ENCODE measurements around the gene C1orf167.
A peak's percentile ranks its signal among the peaks of the same experiment; 100 is the strongest.

C1orf167 gene

DNA sequence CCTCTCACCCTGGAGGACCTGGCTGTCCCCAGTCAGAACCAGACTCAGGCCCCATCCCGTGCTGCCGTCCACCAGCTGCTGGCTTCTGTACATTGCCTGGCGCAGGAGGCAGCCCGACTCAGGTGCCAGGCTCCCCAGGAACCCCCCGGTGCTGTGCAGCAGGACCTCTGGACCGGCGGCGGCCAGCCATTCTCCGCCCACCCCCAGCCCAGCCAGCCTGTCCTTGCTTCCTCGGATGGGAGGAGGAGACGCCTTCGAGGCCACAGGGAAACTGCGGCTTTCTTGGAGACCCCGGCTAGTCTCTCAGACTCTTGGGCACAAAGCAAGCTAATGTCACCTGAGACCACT is 4.4 kb downstream of the C1orf167 start:
- DNase-seq = no peak

DNA sequence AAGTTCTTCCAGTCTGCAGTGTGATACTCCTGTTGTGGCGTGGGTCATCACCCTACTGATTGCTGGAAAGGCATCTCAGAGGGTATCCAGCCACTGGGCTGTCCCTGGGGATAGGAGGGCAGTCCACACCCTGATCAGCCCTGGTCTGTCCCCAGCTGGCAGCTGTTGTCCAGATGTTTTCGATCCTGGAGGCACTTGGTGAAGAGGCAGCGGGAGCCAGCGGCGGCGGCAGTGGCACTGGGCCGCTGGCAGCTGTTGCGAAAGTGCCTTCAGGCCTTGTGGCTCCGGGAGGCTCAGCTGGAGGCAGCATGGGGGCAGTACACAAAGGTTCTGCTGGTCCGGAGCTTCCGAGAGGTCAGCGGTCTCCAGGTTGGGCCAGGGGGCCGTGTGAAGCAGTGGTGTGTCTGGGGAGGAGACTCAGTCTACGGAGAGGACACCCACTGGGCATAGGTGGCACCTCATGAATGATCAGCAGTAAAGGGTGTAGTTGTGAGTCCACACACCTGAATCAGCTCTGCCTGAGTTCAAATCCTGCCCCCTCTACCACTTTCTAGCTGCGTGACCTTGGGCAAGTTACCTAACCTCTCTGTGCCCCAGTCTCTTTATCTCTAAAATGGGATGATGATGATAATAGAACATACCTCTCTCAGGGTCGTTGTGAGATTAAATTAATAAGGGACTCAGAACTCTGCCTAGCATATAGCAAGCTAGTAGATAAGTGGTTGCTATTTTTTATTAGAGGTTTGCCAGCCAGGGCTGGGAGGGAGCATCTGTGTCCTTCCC is 6.1 kb downstream of the C1orf167 start:
- DNase-seq = no peak

DNA sequence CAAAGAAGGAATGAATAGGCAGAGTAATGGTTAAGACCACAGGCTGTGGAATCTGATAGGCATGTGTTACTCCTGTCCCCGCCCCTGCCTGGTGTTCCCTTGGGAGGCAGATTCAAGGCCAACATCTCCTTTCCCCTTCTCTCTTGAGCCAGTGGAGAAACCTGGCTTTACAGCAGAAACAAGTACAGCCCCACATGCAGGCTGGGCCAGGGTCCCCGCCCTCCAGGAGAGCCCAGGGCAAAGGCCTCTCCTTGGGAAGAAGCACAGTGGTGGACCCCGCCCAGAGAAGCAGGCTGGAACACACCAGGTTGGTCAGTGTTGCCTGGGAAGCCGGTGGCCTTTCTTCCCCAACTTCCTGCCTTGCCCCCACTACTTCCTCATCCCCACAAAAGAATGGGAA is 6.8 kb downstream of the C1orf167 start:
- no peak for DNase-seq

- DNase-seq = no peak
These were observed 7.3 kb downstream of the C1orf167 start for GRCh38 chr1:11769274-11769673.

DNA sequence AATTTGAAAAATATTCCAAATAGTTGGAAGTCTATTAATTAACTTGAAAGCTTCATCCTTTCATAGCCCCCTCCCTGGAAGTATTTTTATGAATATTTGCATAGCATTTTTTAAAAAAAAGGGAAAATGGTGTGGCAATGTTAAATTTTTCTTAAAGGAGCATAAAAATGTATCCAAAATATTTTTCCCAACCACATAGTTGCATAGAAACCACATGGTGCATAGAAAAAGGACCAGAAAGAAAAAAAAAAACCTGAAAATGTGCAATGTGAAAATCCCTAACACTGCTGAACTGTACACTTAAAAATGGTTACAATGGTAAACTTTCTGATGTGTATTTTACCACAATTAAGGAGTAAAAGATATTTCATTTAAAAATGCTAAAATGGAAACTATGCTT is 8.0 kb downstream of the C1orf167 start:
- DNase-seq = no peak

GRCh38 chr1:11771481-11772043 is 9.6 kb downstream of the C1orf167 start:
- no peak for DNase-seq

- DNase-seq = no peak
These were observed 10.5 kb downstream of the C1orf167 start for GRCh38 chr1:11772458-11772857.

DNA sequence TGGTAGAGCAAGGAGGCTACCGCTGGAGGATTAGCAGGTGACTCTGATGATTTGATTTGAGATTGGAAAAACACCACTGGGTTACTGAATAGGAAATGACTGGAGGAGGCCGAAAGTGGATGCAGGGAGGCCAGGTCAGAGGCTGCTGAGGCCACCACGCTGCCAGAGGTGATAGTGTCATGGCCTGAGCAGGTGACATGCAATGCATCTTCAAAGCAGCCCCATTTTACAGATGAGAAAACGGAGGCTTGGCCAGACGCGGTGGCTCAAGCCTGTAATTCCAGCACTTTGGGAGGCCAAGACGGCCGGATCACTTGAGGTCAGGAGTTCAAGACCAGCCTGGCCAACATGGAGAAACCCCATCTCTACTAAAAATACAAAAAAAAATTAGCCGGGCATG is 12.8 kb downstream of the C1orf167 start:
- no peak for DNase-seq

DNA sequence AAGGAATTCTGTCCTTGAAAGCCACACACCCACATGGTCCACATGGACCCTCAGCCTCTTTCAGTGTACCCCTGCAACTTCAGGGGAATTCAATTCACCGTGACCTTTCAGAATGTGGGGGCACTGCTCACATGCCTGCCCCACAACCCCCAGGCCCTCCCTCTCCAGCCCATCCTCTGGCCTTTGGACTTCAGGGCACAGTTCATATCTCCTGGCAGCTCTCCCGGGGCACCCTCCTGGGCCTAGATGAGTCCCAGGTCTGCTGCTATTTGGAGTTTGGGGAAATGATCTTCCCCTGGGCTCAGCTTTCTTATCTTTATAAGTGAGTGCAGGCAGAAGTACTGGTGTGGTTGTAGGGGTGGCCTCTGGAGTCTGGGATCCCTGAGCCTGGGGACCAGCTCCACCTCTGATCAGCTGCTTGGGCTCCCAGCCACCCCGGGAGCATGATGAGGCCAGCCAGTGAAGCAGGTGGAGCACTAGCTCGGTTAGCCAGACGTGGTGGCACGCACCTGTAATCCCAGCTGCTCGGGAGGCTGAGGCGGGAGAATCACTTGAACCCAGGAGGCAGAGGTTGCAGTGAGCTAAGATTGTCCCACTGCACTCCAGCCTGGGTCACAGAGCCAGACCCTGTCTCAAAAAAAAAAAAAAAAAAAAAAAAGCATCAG is 15.8 kb downstream of the C1orf167 start:
- no peak for DNase-seq

DNA sequence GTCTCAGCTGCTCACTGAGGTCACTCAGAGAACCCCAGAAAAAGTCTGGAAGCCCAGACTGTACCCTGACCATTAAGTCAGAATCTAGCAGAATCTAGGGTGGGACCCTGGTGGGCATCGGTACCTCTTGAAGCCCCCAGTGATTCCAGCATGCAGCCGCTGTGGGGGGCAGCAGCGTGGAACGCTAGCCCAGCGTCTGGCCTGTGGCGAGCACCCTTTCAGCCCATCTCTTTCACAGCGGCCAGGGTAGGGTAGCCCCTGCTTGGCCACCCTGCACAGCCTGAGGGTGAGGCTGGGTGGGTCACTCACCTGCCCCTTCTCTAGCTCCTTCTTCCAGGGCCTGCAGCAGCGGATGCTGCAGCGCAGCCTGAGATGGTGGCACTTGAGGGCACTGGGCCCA is 16.3 kb downstream of the C1orf167 start:
- no peak for DNase-seq

DNA sequence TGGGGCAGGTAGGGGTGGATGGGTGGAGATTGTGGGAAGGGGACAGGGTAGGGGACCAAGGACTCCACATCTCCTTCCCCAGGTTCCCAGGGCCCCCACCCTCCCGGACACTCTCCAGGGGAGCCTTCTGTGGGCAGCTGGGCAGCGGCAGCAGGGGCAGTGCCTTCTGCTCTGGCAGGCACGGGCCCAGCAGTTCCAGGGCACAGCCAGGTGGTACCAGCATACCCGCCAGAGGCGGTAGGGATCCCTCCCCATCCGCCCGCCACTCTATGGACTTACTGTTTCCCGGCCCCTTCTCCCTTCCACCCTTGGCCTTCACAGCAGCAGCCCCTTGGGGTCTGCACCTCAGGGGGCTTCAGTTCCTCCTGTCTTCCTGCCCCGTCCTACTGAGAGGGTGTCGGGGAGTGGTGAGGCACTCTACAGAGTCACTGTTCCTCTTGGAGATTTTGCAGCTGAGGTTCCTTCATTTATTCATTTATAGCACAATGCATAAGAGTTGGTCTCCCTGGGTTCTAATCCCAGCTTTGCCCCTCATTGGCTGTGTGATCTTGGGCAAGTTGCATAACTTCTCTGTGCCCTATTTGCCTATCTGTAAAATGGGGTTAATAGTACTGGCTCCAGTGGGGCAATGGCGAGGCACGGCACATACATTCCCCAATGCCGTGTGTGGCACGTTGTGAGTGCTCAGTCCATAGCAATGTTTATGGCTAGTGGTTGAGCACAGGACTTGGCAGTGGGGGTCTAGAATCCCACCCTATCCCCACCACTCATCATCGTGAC is 17.0 kb downstream of the C1orf167 start:
- DNase-seq = no peak

GRCh38 chr1:11779715-11780379 is 17.9 kb downstream of the C1orf167 start:
- no peak for DNase-seq

DNA sequence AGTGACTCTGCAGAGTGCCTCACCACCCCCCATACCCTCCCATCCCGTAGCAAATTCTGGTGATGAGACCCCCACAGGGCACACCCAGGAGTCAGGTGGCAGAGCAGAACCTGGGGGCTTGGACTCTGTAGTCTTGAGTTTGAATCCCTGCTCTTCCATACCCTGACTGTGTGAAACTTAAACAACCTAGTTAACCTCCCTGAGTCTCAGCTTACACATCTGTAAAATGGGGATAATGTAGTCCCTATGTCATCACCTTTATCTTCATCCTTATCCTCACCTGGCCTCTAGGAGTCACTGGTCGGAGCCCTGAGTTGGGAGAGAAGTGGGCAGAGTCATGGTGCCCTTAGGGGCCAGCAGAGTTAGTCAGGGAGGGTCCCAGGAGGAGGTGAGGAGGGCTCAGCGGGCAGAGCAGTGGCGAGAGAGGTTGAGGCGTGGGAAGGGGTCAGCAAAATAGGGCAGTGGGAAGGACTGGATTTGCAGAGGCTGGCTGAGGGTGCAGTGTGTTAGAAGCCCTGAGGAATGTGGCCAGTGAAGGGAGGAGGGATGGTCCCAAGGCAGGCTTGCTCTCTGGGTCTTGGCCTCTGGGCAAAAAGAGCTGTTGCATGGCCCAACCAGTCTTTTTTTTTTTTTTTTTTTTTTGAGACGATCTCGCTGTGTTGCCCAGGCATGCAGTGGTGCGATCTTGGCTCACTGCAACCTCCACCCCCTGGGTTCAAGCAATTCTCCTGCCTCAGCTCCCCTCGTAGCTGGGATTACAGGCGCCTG is 18.6 kb downstream of the C1orf167 start:
- DNase-seq = no peak

- no peak for DNase-seq
These were observed 19.3 kb downstream of the C1orf167 start for GRCh38 chr1:11781297-11781696.

GRCh38 chr1:11782127-11782708 is 20.2 kb downstream of the C1orf167 start:
- DNase-seq = no peak

DNA sequence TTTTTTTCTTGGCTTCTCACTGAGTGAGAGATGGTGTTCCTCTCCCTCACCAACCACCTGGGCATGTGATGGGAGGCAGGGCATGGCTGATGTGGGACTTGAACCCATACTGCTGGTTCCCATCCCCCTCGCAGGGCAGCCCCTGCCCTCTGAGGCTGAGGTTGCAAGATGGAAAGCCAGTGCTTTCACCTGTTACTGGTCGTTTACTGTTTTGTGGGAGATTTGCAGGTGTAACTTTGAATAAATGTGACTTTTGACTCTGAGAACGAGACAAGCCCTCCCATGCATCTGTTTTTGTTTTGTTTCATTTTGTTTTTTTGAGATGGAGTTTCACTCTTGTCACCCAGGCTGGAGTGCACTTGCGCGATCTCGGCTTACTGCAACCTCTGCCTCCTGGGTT is 21.6 kb downstream of the C1orf167 start:
- no peak for DNase-seq

- DNase-seq = no peak
These were observed 22.4 kb downstream of the C1orf167 start for GRCh38 chr1:11784256-11784992.

GRCh38 chr1:11784993-11785769 is 23.2 kb downstream of the C1orf167 start:
- DNase-seq = peak; percentile 52 to 59

- no peak for DNase-seq
These were observed 24.2 kb downstream of the C1orf167 start for GRCh38 chr1:11786168-11786567.

DNA sequence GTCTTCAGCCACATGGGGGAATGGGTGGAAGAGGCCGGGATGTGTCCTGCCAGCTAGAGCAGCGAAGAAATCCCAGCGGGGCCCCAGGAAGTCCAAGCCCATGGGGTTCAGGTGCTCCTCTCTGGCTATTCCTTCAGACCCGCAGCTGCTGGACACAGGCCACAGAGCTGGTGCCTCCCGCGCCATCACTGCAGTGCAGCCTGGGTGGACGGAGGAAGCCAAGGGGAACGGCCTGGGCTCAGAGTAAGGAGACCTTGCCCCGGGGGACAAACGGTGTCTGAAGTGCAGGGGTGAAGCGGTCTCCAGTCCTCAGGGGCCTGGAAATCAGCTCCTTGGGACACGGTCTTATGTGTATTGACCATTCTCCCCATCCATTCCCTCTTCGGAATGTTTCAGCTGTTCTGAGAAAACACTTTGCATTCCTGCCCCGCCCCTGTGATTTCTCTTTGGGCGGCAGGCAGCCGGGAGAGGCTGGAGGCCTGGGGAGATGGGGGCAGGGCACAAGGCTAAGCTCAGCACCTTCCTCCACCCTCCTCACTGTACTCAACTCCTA is 25.3 kb downstream of the C1orf167 start:
- no peak for DNase-seq

Data from stimulated activated CD4-positive, alpha-beta T cell treated with anti-CD3 and anti-CD28 coated beads, Interleukin-2, amount 100 ng/mL, for 24 hours (primary cell).